ENCODE measurements around the gene AIP.

AIP gene

DNA sequence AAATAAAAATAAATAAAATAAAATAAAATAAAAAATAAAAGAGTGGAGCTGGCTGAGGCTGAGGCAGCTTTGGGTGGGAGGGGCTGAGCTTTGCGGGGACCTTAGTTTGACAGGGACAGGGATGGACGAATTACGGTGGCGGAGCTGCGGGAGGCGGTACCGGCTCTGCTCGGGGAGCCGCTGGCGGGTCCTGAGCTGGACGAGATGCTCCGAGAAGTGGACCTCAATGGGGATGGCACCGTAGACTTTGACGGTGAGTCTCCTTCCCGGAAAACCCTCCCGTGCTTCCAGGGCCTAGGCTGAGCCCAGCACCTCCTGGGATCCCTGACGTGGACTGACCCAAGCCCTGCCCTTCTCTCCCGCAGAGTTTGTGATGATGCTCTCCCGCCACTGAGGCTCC is 24.6 kb upstream of the AIP start:
- H3K4me3 ChIP-seq (ENCODE audit: low read length): no peak overlapping the region
- DNase-seq (ENCODE audit: low read depth): no peak
- TF ChIP-seq, protein P1, sequence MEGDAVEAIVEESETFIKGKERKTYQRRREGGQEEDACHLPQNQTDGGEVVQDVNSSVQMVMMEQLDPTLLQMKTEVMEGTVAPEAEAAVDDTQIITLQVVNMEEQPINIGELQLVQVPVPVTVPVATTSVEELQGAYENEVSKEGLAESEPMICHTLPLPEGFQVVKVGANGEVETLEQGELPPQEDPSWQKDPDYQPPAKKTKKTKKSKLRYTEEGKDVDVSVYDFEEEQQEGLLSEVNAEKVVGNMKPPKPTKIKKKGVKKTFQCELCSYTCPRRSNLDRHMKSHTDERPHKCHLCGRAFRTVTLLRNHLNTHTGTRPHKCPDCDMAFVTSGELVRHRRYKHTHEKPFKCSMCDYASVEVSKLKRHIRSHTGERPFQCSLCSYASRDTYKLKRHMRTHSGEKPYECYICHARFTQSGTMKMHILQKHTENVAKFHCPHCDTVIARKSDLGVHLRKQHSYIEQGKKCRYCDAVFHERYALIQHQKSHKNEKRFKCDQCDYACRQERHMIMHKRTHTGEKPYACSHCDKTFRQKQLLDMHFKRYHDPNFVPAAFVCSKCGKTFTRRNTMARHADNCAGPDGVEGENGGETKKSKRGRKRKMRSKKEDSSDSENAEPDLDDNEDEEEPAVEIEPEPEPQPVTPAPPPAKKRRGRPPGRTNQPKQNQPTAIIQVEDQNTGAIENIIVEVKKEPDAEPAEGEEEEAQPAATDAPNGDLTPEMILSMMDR (conservative IDR thresholded peaks at IDR 0.05; ENCODE audit: low read length): no peak

DNA sequence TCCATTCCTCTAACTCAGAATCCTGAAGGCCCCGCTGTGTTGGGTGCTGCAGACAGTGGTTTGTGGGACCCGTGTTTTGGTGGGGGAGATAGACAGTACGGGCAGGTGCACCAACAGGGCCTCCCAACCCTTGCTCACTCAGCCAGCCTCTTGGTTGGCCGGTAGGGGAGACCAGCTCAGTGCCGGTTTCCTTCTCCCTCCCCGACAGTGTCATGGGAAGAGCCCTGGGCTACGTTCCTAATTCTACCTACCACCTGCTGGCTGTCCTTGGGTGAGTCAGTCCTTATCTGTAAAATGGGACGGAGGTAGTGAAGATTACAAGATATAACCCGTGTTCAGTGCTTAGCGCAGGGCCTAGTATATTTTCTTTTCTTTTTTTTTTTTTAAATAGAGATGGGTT is 19.6 kb upstream of the AIP start:
- TF ChIP-seq, protein P1 (conservative IDR thresholded peaks at IDR 0.05; ENCODE audit: low read length): no peak
- H3K4me3 ChIP-seq (ENCODE audit: low read length): no peak overlapping the region
- no peak for DNase-seq (ENCODE audit: low read depth)

DNA sequence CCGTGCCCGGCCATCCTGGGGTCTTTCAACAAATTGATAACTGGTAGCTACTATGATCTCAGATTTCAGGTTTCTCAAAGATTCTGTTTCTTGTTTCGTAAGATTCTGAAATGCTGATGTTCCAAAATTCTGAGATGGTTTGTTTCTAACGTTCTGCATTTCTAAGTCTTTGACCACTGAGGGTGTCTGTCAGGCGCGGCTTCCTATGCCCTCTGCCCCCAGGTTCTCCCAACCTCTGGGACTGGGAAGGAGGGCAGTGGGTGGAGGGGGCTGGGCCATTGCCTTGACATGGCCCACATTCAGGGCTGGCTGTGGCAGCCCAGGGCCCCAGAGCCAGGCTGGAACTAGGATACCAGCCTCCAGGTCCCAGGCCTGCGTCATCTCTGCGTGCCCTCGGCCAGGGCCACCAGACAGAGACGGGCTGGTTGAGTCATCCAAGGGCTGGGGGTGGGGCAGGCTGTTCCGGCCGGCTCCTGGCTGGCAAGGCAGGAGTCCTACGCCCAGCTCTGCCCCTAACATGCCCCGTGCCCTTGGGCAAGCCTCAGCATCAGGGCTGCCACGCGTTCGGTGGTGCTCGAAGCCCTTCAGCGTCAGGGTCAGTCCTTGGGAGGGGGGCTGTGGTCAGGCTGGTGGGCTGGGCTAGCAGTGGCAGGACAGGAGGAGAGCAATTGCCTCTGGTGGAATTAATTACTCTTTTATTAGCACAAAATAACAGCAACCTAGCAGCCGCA is 19.0 kb upstream of the AIP start:
- DNase-seq (ENCODE audit: low read depth): peak; percentile 41
- TF ChIP-seq, protein P1 (conservative IDR thresholded peaks at IDR 0.05; ENCODE audit: low read length): no peak
- H3K4me3 ChIP-seq (ENCODE audit: low read length): peak overlapping the region; percentile 52

DNA sequence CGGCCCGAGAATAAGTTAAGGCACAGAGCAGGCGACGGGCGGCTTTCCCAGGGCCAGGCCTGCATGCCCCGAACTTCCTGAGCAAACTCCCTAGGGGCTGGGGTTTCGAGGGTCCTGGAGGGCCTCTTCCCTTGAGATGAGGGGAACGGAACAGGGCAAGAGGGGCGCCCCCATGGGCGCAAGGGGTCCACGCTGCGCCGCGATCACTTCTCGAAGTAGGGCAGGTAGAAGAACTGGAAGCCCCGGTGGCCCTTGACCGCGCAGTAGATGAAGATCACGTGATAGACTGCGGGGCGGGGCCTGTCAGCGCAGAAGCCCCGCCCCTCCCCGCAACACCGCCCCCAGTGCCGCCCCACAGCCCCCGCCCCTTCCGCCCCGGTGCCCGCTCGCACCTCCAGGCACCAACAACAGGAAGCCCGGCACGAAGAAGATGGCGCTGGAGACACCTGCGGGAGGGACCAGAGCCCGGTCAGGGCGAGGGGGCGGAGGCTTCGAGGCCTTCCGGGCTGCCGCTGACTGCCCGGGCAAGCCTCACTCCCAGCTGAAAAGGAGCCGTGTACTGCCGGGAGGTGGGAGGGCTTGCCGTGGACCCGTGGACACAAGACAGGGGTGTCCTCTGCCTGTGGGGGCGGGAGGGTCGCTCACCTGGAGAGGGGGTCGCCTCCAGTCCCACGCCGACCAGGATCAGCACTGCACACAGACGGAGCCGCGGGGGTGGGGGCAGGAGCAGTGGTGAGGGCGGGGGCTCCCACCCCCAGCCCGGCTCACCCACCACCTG is 18.2 kb upstream of the AIP start:
- peak overlapping the region; percentile 70 for H3K4me3 ChIP-seq (ENCODE audit: low read length)
- DNase-seq (ENCODE audit: low read depth): peak; percentile 57
- TF ChIP-seq, protein P1 (conservative IDR thresholded peaks at IDR 0.05; ENCODE audit: low read length): no peak

DNA sequence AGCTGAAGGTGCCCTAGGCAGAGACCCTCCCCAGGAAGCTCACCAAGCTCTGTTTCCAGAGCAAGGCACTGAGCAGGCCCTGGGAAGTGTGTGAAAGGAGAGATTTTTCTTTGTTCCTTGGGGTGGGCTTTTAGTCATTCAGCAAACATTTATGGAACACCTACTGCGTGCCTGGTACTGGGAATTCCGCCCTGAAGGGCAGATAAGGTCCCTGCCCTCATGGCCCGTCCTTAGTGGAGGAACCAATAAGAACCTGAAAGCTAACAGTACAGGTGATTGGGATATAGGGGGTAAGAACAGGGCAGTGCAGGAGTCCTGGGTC is 17.7 kb upstream of the AIP start:
- DNase-seq (ENCODE audit: low read depth): no peak
- TF ChIP-seq, protein P1 (conservative IDR thresholded peaks at IDR 0.05; ENCODE audit: low read length): no peak
- peak overlapping the region; percentile 70 for H3K4me3 ChIP-seq (ENCODE audit: low read length)

DNA sequence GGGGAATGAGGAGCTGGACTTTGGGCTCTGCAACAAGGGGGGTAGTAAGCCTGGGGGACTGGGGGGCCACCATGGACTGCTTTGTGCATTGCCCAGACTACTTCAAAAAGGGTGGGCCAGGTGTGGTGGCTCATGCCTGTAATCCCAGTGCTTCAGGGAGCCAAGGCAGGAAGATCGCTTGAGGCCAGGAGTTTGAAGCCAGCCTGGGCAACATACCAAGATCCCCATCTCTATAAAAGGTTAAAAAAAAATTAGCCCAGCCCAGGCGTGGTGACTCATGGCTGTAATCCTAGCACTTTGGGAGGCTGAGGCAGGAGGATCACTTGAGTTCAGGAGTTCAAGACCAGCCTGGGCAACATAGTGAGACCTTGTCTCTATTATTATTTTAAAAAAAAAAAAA is 17.3 kb upstream of the AIP start:
- peak overlapping the region; percentile 70; the same call in 1 of the 2 replicates for H3K4me3 ChIP-seq (ENCODE audit: low read length)

DNA sequence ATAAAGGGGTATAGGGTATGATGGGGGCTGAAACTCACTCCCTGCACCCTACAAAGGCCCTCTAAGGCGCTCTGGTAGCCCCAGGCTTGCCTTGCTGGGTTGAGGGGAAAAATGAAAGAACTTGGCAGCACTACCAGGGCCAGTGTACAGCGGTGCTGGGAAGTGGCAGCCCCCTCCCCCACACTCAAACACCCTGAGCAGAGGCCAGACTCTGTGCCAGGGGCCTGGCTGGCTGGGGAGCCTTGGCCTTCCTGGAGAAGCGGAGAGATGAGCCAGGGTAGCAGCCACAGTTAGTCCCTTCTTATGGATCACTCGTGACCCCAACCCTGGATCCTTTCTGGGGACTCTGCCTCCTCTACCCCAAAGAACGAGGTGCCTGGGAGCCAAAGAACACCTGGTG is 16.5 kb upstream of the AIP start:
- TF ChIP-seq, protein P1 (conservative IDR thresholded peaks at IDR 0.05; ENCODE audit: low read length): no peak
- no peak for DNase-seq (ENCODE audit: low read depth)
- H3K4me3 ChIP-seq (ENCODE audit: low read length): no peak overlapping the region

More for the DNA sequence above, 17.3 kb upstream of the AIP start:
- peak; percentile 11 for DNase-seq (ENCODE audit: low read depth)
